ENCODE measurements around the gene ETV6. TPM values are rescaled to one million over a fixed set of nuclear protein-coding genes. Genes with fewer than 3 reads are reported as not detected.

Gene ETV6
- total RNA-seq, 2 experiments from 2014 or later: 28.5 to 30.2 TPM

DNA sequence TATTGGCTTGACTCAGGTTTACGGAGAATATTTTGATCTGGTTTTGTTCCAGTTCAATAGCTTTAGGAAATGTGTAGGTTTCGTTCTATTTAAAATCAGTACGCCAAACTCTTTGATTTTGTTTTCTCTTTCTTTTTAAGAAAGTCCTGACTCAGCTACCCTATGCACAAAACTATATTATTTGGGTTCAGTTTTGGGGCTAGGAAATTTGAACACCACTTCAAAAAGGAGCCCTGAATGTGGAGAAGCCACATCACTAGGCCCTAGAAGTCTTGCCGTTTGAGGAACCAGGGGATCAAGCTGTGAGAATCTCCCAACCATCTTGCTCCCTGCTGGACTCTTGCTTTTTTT is 253.0 kb downstream of the ETV6 start:
- Histone ChIP-seq H3K4me3 (ENCODE audit: low read length) (peak overlapping the region; percentile 3), H3K9me3 (ENCODE audit: control insufficient read depth in 1 of 2, insufficient read depth in 1 of 2, low read length in 2 of 2) (peaks cover 0 to 3% of the 10 kb centered on the region in 2 experiments), H3K4me1 (ENCODE audit: insufficient read depth, low read length) (peaks cover 24% of the 10 kb centered on the region), H3K27me3 (ENCODE audit: control insufficient read depth in 1 of 2, insufficient read depth in 2 of 2, low read length in 2 of 2) (no peaks in the 10 kb centered on the region), H3K27ac (ENCODE audit: low read depth in 1 of 2, low read length in 2 of 2) (no peak overlapping the region), H3K36me3 (ENCODE audit: insufficient read depth, low read length) (no peaks in the 10 kb centered on the region)
- Mint-ChIP-seq H3K36me3 (ENCODE audit: low read depth) (peaks cover 5% of the 10 kb centered on the region), H3K4me3 (peak overlapping the region; percentile 36), H3K4me1 (ENCODE audit: low read depth) (peaks cover 62% of the 10 kb centered on the region), H3K27me3 (no peaks in the 10 kb centered on the region), H3K9me3 (peaks cover 4% of the 10 kb centered on the region), H3K27ac (peak overlapping the region; percentile 63)
- ChIA-PET CTCF (no interaction called here), POLR2A (no interaction called here)
- ATAC-seq (ENCODE audit: poor library complexity): no peak
- TF ChIP-seq, protein P1, sequence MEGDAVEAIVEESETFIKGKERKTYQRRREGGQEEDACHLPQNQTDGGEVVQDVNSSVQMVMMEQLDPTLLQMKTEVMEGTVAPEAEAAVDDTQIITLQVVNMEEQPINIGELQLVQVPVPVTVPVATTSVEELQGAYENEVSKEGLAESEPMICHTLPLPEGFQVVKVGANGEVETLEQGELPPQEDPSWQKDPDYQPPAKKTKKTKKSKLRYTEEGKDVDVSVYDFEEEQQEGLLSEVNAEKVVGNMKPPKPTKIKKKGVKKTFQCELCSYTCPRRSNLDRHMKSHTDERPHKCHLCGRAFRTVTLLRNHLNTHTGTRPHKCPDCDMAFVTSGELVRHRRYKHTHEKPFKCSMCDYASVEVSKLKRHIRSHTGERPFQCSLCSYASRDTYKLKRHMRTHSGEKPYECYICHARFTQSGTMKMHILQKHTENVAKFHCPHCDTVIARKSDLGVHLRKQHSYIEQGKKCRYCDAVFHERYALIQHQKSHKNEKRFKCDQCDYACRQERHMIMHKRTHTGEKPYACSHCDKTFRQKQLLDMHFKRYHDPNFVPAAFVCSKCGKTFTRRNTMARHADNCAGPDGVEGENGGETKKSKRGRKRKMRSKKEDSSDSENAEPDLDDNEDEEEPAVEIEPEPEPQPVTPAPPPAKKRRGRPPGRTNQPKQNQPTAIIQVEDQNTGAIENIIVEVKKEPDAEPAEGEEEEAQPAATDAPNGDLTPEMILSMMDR (IDR thresholded peaks at IDR 0.05): no peak
- no peak for DNase-seq
- intact Hi-C loops (cut with DNase I, micrococcal nuclease): loop anchor here in 1 of 2 experiments (10.0 kb wide), 1 partner anchor 112 kb away; no protein-coding TSS in a partner anchor

DNA sequence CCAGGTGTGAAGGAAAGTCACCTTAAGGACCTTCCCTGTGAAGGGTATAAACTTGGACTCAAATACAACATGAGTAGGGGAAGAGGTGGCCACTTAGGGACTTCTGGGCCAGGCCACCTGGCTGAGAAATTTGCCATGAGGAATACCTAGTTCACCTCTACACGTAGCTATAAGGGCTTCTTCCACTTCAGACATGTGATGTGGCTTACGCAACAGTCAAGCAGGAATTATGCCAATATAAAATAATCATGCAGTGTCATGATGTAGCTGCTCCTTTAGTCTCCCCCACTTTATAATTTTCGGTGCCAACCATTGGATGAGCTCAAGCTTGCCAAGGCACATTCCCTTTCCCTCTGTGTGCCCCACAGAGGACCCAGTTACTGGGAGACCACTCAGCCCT is 254.7 kb downstream of the ETV6 start:
- Histone ChIP-seq H3K4me3 (ENCODE audit: low read length) (no peak overlapping the region), H3K27me3 (ENCODE audit: control insufficient read depth in 1 of 2, insufficient read depth in 2 of 2, low read length in 2 of 2) (no peaks in the 10 kb centered on the region), H3K36me3 (ENCODE audit: insufficient read depth, low read length) (no peaks in the 10 kb centered on the region), H3K4me1 (ENCODE audit: insufficient read depth, low read length) (peaks cover 24% of the 10 kb centered on the region), H3K9me3 (ENCODE audit: control insufficient read depth in 1 of 2, insufficient read depth in 1 of 2, low read length in 2 of 2) (peaks cover 0 to 11% of the 10 kb centered on the region in 2 experiments), H3K27ac (ENCODE audit: low read depth in 1 of 2, low read length in 2 of 2) (no peak overlapping the region)
- TF ChIP-seq, protein P1 (IDR thresholded peaks at IDR 0.05): no peak
- peaks cover 61% of the 10 kb centered on the region for H3K4me1 Mint-ChIP-seq (ENCODE audit: low read depth)
- no peak for DNase-seq
- H3K4me3 Mint-ChIP-seq: no peak overlapping the region
- CTCF ChIA-PET: no interaction called here
- intact Hi-C loops (cut with DNase I, micrococcal nuclease): loop anchor here in 1 of 2 experiments (10.0 kb wide), 1 partner anchor 111 kb away; no protein-coding TSS in a partner anchor
- peaks cover 9% of the 10 kb centered on the region for H3K9me3 Mint-ChIP-seq
- POLR2A ChIA-PET: no interaction called here
- H3K27ac Mint-ChIP-seq: no peak overlapping the region
- peaks cover 5% of the 10 kb centered on the region for H3K36me3 Mint-ChIP-seq (ENCODE audit: low read depth)
- no peaks in the 10 kb centered on the region for H3K27me3 Mint-ChIP-seq
- no peak for ATAC-seq (ENCODE audit: poor library complexity)

DNA sequence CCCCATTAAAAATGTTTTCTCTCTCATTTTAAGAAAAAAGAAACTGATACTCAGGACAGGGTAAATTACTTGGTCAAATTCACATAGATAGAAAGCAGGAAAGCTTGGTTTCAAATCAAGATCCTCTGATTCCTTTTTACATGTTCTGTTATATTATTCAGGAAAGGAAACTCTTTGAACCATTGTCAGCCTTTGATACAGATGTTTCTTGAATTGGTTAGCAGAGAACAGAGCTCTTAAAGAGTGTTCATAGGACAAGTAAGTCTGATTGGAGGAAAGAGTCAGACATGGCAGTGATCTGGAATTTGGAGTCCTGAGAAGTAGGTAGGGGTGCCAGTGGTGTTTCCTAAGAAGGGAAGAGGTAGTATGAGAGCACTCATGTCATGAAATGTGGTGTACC is 256.1 kb downstream of the ETV6 start:
- no peaks in the 10 kb centered on the region for H3K36me3 ChIP-seq (ENCODE audit: insufficient read depth, low read length)
- peaks cover 0 to 11% of the 10 kb centered on the region in 2 experiments for H3K9me3 ChIP-seq (ENCODE audit: control insufficient read depth in 1 of 2, insufficient read depth in 1 of 2, low read length in 2 of 2)
- TF ChIP-seq, protein P1 (IDR thresholded peaks at IDR 0.05): no peak
- CTCF ChIA-PET: no interaction called here
- no peaks in the 10 kb centered on the region for H3K27me3 ChIP-seq (ENCODE audit: control insufficient read depth in 1 of 2, insufficient read depth in 2 of 2, low read length in 2 of 2)
- POLR2A ChIA-PET: no interaction called here
- H3K4me1 Mint-ChIP-seq (ENCODE audit: low read depth): peaks cover 53% of the 10 kb centered on the region
- H3K27ac Mint-ChIP-seq: peak overlapping the region; percentile 0
- H3K36me3 Mint-ChIP-seq (ENCODE audit: low read depth): peaks cover 5% of the 10 kb centered on the region
- H3K9me3 Mint-ChIP-seq: peaks cover 9% of the 10 kb centered on the region
- H3K27me3 Mint-ChIP-seq: no peaks in the 10 kb centered on the region
- H3K27ac ChIP-seq (ENCODE audit: low read depth in 1 of 2, low read length in 2 of 2): no peak overlapping the region
- H3K4me1 ChIP-seq (ENCODE audit: insufficient read depth, low read length): peaks cover 21% of the 10 kb centered on the region
- DNase-seq (no peak), ATAC-seq (ENCODE audit: poor library complexity) (no peak)
- intact Hi-C loops (cut with DNase I, micrococcal nuclease): loop anchor here in 1 of 2 experiments (10.0 kb wide), 1 partner anchor 109 kb away; no protein-coding TSS in a partner anchor
- no peak overlapping the region for H3K4me3 ChIP-seq (ENCODE audit: low read length)
- no peak overlapping the region for H3K4me3 Mint-ChIP-seq
